SK-N-SH (cell line): Measurements from ENCODE around the gene CATSPER3. TPM values are rescaled to one million over a fixed set of nuclear protein-coding genes. Genes with fewer than 3 reads are reported as not detected.
A peak's percentile ranks its signal among the peaks of the same experiment; 100 is the strongest.

Experiments
- CTCF ChIA-PET: fragments of 300-600, 350-600 bp; formaldehyde crosslinking; extraction: SDS; loops from one replicate; lab custom pipeline; 2021; lab: Yijun Ruan, JAX
- POLR2A ChIA-PET: fragments of 350-600 bp; sonication (Branson Sonifier 250); formaldehyde crosslinking; extraction: SDS; loops from one replicate; lab custom pipeline; 2020; ENCODE audit warnings: antibody characterized with exemption, inconsistent platforms; lab: Yijun Ruan, JAX
- DNase-seq: peaks from one replicate; pipeline ENCODE4 v3.0.0; 2012
- H2AFZ ChIP-seq: fragments of 200-600 bp; sonication (generic); 2 replicates; pipeline ENCODE4 v1.8.1; 2016; ENCODE audit warnings: antibody characterized with exemption, mild to moderate bottlenecking, low read depth
- H3F3A ChIP-seq: fragments of 200-600 bp; sonication (generic); replicated peaks from 2 replicates; pipeline ENCODE3; 2016; ENCODE audit warnings: antibody characterized with exemption, mild to moderate bottlenecking; ENCODE audit not compliant: insufficient read depth
- H3K27ac ChIP-seq, 2 experiments: fragments of 200-500 bp in 1 of 2; fragments of 200-600 bp in 1 of 2; sonication (Bioruptor generic) in 1 of 2; sonication (generic), shearing (Covaris generic) in 1 of 2; 2 replicates each; pipeline versions ENCODE4 v1.5.1 to v1.6.1; 2014 to 2016; ENCODE audit warnings: low read depth in 2 of 2, inconsistent platforms in 1 of 2, low read length in 1 of 2, mild to moderate bottlenecking in 1 of 2, mixed read lengths in 1 of 2
- H3K27me3 ChIP-seq: fragments of 200-600 bp; sonication (generic), shearing (Covaris generic); 2 replicates; pipeline ENCODE4 v1.6.1; 2016; ENCODE audit warnings: mixed run types; ENCODE audit not compliant: insufficient read depth
- H3K36me3 ChIP-seq, 2 experiments: fragments of 200-500 bp in 1 of 2; fragments of 200-600 bp in 1 of 2; sonication (Bioruptor generic) in 1 of 2; sonication (generic) in 1 of 2; replicated peaks in 1 of 2; 2 replicates each; pipeline versions ENCODE3 to v1.5.1; 2014 to 2016; ENCODE audit warnings: low read length in 1 of 2, mild to moderate bottlenecking in 1 of 2; ENCODE audit not compliant: insufficient read depth in 2 of 2, control insufficient read depth in 1 of 2
- H3K4me1 ChIP-seq, 2 experiments: fragments of 200-500 bp in 1 of 2; fragments of 200-600 bp in 1 of 2; sonication (Bioruptor generic) in 1 of 2; sonication (generic), shearing (Covaris generic) in 1 of 2; 2 replicates each; pipeline versions ENCODE4 v1.5.1 to v1.6.1; 2014 to 2016; ENCODE audit warnings: low read depth in 1 of 2, low read length in 1 of 2, mixed run types in 1 of 2; ENCODE audit not compliant: insufficient read depth in 2 of 2, control insufficient read depth in 1 of 2
- H3K4me2 ChIP-seq: fragments of 200-600 bp; sonication (generic), shearing (Covaris generic); 2 replicates; pipeline ENCODE4 v1.6.1; 2017; ENCODE audit warnings: mixed run types
- H3K4me3 ChIP-seq, 2 experiments: fragments of 200-500 bp in 1 of 2; fragments of 200-600 bp in 1 of 2; sonication (Bioruptor generic) in 1 of 2; sonication (generic), shearing (Covaris generic) in 1 of 2; 2 replicates each; pipeline versions ENCODE4 v1.5.1 to v1.8.1; 2014 to 2016; ENCODE audit warnings: low read depth in 2 of 2, inconsistent platforms in 1 of 2, low read length in 1 of 2, mild to moderate bottlenecking in 1 of 2, mixed read lengths in 1 of 2, moderate library complexity in 1 of 2
- H3K79me2 ChIP-seq: fragments of 200-600 bp; sonication (generic); 2 replicates; pipeline ENCODE4 v1.8.1; 2017; ENCODE audit warnings: mild to moderate bottlenecking; ENCODE audit not compliant: insufficient read depth
- H3K9ac ChIP-seq: fragments of 200-600 bp; sonication (generic); 2 replicates; pipeline ENCODE4 v1.6.1; 2017; ENCODE audit warnings: mixed run types
- H3K9me2 ChIP-seq: fragments of 200-600 bp; sonication (generic); 2 replicates; pipeline ENCODE4 v1.6.1; 2017; ENCODE audit warnings: mixed run types
- H3K9me3 ChIP-seq: fragments of 200-600 bp; sonication (generic); 2 replicates; pipeline ENCODE4 v1.6.1; 2017; ENCODE audit warnings: mixed run types, mild to moderate bottlenecking, moderate library complexity
- H4K20me1 ChIP-seq: fragments of 200-600 bp; sonication (generic); 2 replicates; pipeline ENCODE4 v1.6.1; 2017; ENCODE audit warnings: mild to moderate bottlenecking, mixed run types; ENCODE audit not compliant: insufficient read depth
- ELF1 ChIP-seq: IDR thresholded peaks from 2 replicates; pipeline ENCODE4 v1.4.0; 2012
- EP300 ChIP-seq, 2 experiments: IDR thresholded peaks; 2 replicates each; pipeline versions ENCODE4 v1.4.0 to v1.6.1; 2012; ENCODE audit warnings: borderline replicate concordance in 1 of 2, low read depth in 1 of 2, low read length in 1 of 2
- EZH2phosphoT487 ChIP-seq: fragments of 200-600 bp; sonication (generic); IDR thresholded peaks from 2 replicates; pipeline ENCODE4 v1.6.1; 2017; ENCODE audit warnings: low read depth, mixed run types, mild to moderate bottlenecking, antibody characterized with exemption, moderate library complexity, borderline replicate concordance
- FOSL2 ChIP-seq: IDR thresholded peaks from 2 replicates; pipeline ENCODE4 v1.4.0; 2012; ENCODE audit warnings: low read depth, mild to moderate bottlenecking, moderate library complexity, borderline replicate concordance
- FOXJ3 ChIP-seq: sonication (generic); formaldehyde crosslinking; IDR thresholded peaks from 2 replicates; pipeline ENCODE4 v1.5.1; 2020; ENCODE audit warnings: mild to moderate bottlenecking, missing genetic modification reagents
- FOXM1 ChIP-seq: IDR thresholded peaks from 2 replicates; pipeline ENCODE4 v1.4.0; 2012; ENCODE audit warnings: low read depth, mild to moderate bottlenecking
- JUND ChIP-seq: IDR thresholded peaks from 2 replicates; pipeline ENCODE4 v1.4.0; 2012
- MEF2A ChIP-seq: IDR thresholded peaks from 2 replicates; pipeline ENCODE4 v1.4.0; 2012; ENCODE audit warnings: low read depth, borderline replicate concordance
- POLR2AphosphoS5 ChIP-seq: IDR thresholded peaks from 2 replicates; pipeline ENCODE4 v1.6.1; 2012; ENCODE audit warnings: low read depth, low read length
- RCOR1 ChIP-seq: fragments of 150-350 bp; IDR thresholded peaks from 2 replicates; pipeline ENCODE4 v1.6.1; 2017; ENCODE audit warnings: antibody characterized with exemption, low read length
- RFX5 ChIP-seq: IDR thresholded peaks from 2 replicates; pipeline ENCODE4 v1.6.1; 2012; ENCODE audit warnings: mild to moderate bottlenecking, improper control_type of control experiment, low read length
- RXRA ChIP-seq: IDR thresholded peaks from 2 replicates; pipeline ENCODE4 v1.4.0; 2012; ENCODE audit warnings: low read depth, mild to moderate bottlenecking, borderline replicate concordance
- SIN3A ChIP-seq: IDR thresholded peaks from 2 replicates; pipeline ENCODE4 v1.6.1; 2012; ENCODE audit warnings: low read depth, mild to moderate bottlenecking, low read length, moderate library complexity, borderline replicate concordance
- SMC3 ChIP-seq: IDR thresholded peaks from 2 replicates; pipeline ENCODE4 v1.6.1; 2012; ENCODE audit warnings: low read depth, low read length, improper control_type of control experiment
- TAF1 ChIP-seq: IDR thresholded peaks from 2 replicates; pipeline ENCODE4 v1.6.1; 2012; ENCODE audit warnings: low read depth, mild to moderate bottlenecking, low read length, moderate library complexity, borderline replicate concordance
- USF1 ChIP-seq: IDR thresholded peaks from 2 replicates; pipeline ENCODE4 v1.4.0; 2012; ENCODE audit warnings: low read depth, borderline replicate concordance
- WGBS: methylation state at CpG from one replicate; pipeline ENCODE4 v1.1.6; 2017; ENCODE audit warnings: low lambda C conversion rate; 5-methylcytosine and 5-hydroxymethylcytosine counted together
- polyA plus RNA-seq, 3 experiments: library from polyadenylated mRNA; depleted of rRNA; stranded (reverse); fragments of >200 nt; gene quantifications; 2 replicates each; pipeline ENCODE4 v1.2.3, GENCODE V29; 2012
- TF ChIP-seq, protein P1 (sequence below): fragments of 200-600 bp; sonication (generic); IDR thresholded peaks from 2 replicates; pipeline ENCODE4 v1.6.1; 2017; ENCODE audit warnings: antibody characterized with exemption, mild to moderate bottlenecking, moderate library complexity
- TF ChIP-seq, protein P2 (sequence below): IDR thresholded peaks from 2 replicates; pipeline ENCODE4 v1.4.0; 2012; ENCODE audit warnings: low read depth, borderline replicate concordance

CATSPER3 gene
- polyA plus RNA-seq, 1 of the 3 experiments (the other 2 are of a cell fraction) = 0.26 TPM

GRCh38 chr5:134992148-134992547, 24.4 kb downstream of the CATSPER3 start:
- ChIA-PET CTCF (no interaction called here), POLR2A (no interaction called here)
- Histone ChIP-seq H3K9ac (no peak overlapping the region), H3F3A (no peaks in the 10 kb centered on the region), H3K27me3 (no peaks in the 10 kb centered on the region), H3K27ac (no peak overlapping the region), H4K20me1 (no peaks in the 10 kb centered on the region), H3K4me2 (no peak overlapping the region), H3K9me3 (no peaks in the 10 kb centered on the region), H3K9me2 (no peaks in the 10 kb centered on the region), H3K4me3 (no peak overlapping the region), H3K36me3 (no peaks in the 10 kb centered on the region), H3K79me2 (no peaks in the 10 kb centered on the region), H2AFZ (no peak overlapping the region), H3K4me1 (no peaks in the 10 kb centered on the region)
- TF ChIP-seq USF1 = no peak
- TF ChIP-seq RFX5 = peak; percentile 88
- no peak for DNase-seq
- 62% methylated on average over 5 of the region's 5 CpGs for WGBS

- CTCF ChIA-PET = no interaction called here
- H3K4me1 ChIP-seq = no peaks in the 10 kb centered on the region
Measured at GRCh38 chr5:134993161-134993560, 25.5 kb downstream of the CATSPER3 start.

GRCh38 chr5:134994560-134995156, 27.0 kb downstream of the CATSPER3 start:
- no peak overlapping the region for H3K9ac ChIP-seq
- H3K36me3 ChIP-seq = no peaks in the 10 kb centered on the region
- CTCF ChIA-PET = no interaction called here
- H3K4me2 ChIP-seq = no peak overlapping the region
- no peaks in the 10 kb centered on the region for H3K9me3 ChIP-seq
- no peaks in the 10 kb centered on the region for H4K20me1 ChIP-seq
- no peak overlapping the region for H3K27ac ChIP-seq
- no peaks in the 10 kb centered on the region for H3K9me2 ChIP-seq
- no peaks in the 10 kb centered on the region for H3F3A ChIP-seq
- WGBS = 79% methylated on average over 2 of the region's 2 CpGs
- no peaks in the 10 kb centered on the region for H3K27me3 ChIP-seq
- POLR2A ChIA-PET = no interaction called here
- no peak overlapping the region for H3K4me3 ChIP-seq
- peak; percentile 3 for DNase-seq
- H3K4me1 ChIP-seq = no peaks in the 10 kb centered on the region
- no peaks in the 10 kb centered on the region for H3K79me2 ChIP-seq
- no peak overlapping the region for H2AFZ ChIP-seq
- TF ChIP-seq SMC3 (no peak), POLR2AphosphoS5 (no peak), USF1 (no peak), SIN3A (no peak), FOXJ3 (CRISPR knock-in tag) (no peak), EP300 (IDR thresholded peaks at IDR 0.05; ENCODE audit: borderline replicate concordance in 1 of 2, low read depth in 1 of 2, low read length in 1 of 2) (no peak), EZH2phosphoT487 (no peak), ELF1 (no peak), JUND (no peak), FOSL2 (no peak)
- TF ChIP-seq, protein P1, sequence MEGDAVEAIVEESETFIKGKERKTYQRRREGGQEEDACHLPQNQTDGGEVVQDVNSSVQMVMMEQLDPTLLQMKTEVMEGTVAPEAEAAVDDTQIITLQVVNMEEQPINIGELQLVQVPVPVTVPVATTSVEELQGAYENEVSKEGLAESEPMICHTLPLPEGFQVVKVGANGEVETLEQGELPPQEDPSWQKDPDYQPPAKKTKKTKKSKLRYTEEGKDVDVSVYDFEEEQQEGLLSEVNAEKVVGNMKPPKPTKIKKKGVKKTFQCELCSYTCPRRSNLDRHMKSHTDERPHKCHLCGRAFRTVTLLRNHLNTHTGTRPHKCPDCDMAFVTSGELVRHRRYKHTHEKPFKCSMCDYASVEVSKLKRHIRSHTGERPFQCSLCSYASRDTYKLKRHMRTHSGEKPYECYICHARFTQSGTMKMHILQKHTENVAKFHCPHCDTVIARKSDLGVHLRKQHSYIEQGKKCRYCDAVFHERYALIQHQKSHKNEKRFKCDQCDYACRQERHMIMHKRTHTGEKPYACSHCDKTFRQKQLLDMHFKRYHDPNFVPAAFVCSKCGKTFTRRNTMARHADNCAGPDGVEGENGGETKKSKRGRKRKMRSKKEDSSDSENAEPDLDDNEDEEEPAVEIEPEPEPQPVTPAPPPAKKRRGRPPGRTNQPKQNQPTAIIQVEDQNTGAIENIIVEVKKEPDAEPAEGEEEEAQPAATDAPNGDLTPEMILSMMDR = no peak
- TF ChIP-seq, protein P2, sequence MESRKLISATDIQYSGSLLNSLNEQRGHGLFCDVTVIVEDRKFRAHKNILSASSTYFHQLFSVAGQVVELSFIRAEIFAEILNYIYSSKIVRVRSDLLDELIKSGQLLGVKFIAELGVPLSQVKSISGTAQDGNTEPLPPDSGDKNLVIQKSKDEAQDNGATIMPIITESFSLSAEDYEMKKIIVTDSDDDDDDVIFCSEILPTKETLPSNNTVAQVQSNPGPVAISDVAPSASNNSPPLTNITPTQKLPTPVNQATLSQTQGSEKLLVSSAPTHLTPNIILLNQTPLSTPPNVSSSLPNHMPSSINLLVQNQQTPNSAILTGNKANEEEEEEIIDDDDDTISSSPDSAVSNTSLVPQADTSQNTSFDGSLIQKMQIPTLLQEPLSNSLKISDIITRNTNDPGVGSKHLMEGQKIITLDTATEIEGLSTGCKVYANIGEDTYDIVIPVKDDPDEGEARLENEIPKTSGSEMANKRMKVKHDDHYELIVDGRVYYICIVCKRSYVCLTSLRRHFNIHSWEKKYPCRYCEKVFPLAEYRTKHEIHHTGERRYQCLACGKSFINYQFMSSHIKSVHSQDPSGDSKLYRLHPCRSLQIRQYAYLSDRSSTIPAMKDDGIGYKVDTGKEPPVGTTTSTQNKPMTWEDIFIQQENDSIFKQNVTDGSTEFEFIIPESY = no peak

More at GRCh38 chr5:134993161-134993560, 25.5 kb downstream of the CATSPER3 start:
- Histone ChIP-seq H3K9me3 (no peaks in the 10 kb centered on the region), H3K79me2 (no peaks in the 10 kb centered on the region), H3K27me3 (no peaks in the 10 kb centered on the region), H3K4me3 (no peak overlapping the region), H3K4me2 (no peak overlapping the region), H3K9me2 (no peaks in the 10 kb centered on the region), H3K9ac (no peak overlapping the region), H3K36me3 (no peaks in the 10 kb centered on the region), H3F3A (no peaks in the 10 kb centered on the region), H4K20me1 (no peaks in the 10 kb centered on the region), H2AFZ (no peak overlapping the region), H3K27ac (no peak overlapping the region)
- no peak for DNase-seq
- TF ChIP-seq FOSL2 = no peak
- no peak for TF ChIP-seq SMC3
- TF ChIP-seq RXRA = no peak
- no peak for TF ChIP-seq SIN3A
- no peak for TF ChIP-seq RCOR1
- no peak for TF ChIP-seq FOXM1
- no peak for TF ChIP-seq FOXJ3 (CRISPR knock-in tag)
- TF ChIP-seq EP300 (IDR thresholded peaks at IDR 0.05; ENCODE audit: borderline replicate concordance in 1 of 2, low read depth in 1 of 2, low read length in 1 of 2) = no peak
- no peak for TF ChIP-seq TAF1
- no peak for TF ChIP-seq MEF2A
- POLR2A ChIA-PET = no interaction called here
- 86% methylated on average over 2 of the region's 2 CpGs for WGBS
